ENCODE measurements around the gene TMEM263. TPM values are rescaled to one million over a fixed set of nuclear protein-coding genes. Genes with fewer than 3 reads are reported as not detected.

TMEM263 gene
- total and polyA plus RNA-seq, 2 of the 8 experiments (the other 6 are each of a cell fraction or from before 2014, with no cell fraction given) = 2.9 to 12.3 TPM

- no peaks in the 10 kb centered on the region for H3K9me3 ChIP-seq (ENCODE audit: insufficient read depth in 2 of 2, low read depth in 1 of 2, low read length in 1 of 2)
- 85% methylated on average over 2 of the region's 2 CpGs; no CpG with 5 or more reads in 1 of the 2 experiments for WGBS, 2 experiments (ENCODE audit: extremely low coverage in 1 of 2, insufficient coverage in 1 of 2, insufficient read length in 1 of 2, insufficient replicate concordance in 2 of 2, low coverage in 1 of 2, low lambda C conversion rate in 2 of 2, missing lambda C conversion rate in 1 of 2)
- no peaks in the 10 kb centered on the region for H3K79me1 ChIP-seq (ENCODE audit: low read depth, low read length)
- CTCF ChIA-PET (ENCODE audit: partially characterized antibody) = no interaction called here
- no peak overlapping the region for H3K4ac ChIP-seq (replicated peaks; ENCODE audit: insufficient read length, low read depth, low read length)
- peaks cover 0 to 15% (median 1%) of the 10 kb centered on the region in 4 experiments; a peak in 4 of 8 replicates for H3K36me3 ChIP-seq (ENCODE audit: control insufficient read depth in 2 of 4, insufficient read depth in 4 of 4, low read length in 3 of 4)
- H2BK15ac ChIP-seq (ENCODE audit: low read length) = no peak overlapping the region
- H4K8ac ChIP-seq (ENCODE audit: extremely low read depth, insufficient read depth, low read length) = no peak overlapping the region
- H3K4me2 ChIP-seq (ENCODE audit: insufficient read depth in 1 of 2, low read depth in 2 of 2, low read length in 2 of 2) = no peak overlapping the region
- no peak overlapping the region for H3K18ac ChIP-seq (ENCODE audit: extremely low read depth, low read length)
- H3K9ac ChIP-seq (replicated peaks in 1 of 4; ENCODE audit: extremely low read depth in 1 of 4, low read depth in 3 of 4, low read length in 3 of 4) = no peak overlapping the region
- no peaks in the 10 kb centered on the region for H3K4me1 ChIP-seq (replicated peaks in 1 of 4; ENCODE audit: control insufficient read depth in 3 of 4, insufficient read depth in 4 of 4, low read length in 3 of 4)
- H2BK12ac ChIP-seq (ENCODE audit: low read depth, low read length) = no peak overlapping the region
- no peak overlapping the region for H4K91ac ChIP-seq (replicated peaks; ENCODE audit: insufficient read length, low read length)
- no peak overlapping the region for H2AFZ ChIP-seq (ENCODE audit: low read length)
- no peak overlapping the region for H3K14ac ChIP-seq (ENCODE audit: insufficient read length)
- no peak overlapping the region for H2BK5ac ChIP-seq (ENCODE audit: low read depth, low read length)
- H4K20me1 ChIP-seq (replicated peaks in 1 of 2; ENCODE audit: control insufficient read depth in 1 of 2, insufficient read depth in 2 of 2, low read length in 2 of 2) = peaks cover 0 to 2% of the 10 kb centered on the region in 2 experiments
- H3K27ac ChIP-seq (ENCODE audit: low read depth, low read length) = no peak overlapping the region
- DNase-seq (ENCODE audit: low read depth in 1 of 2, low spot score in 2 of 2) (no peak), FAIRE-seq (no peak)
- no peak overlapping the region for H4K5ac ChIP-seq (ENCODE audit: insufficient read length, low read depth, low read length)
- no peak overlapping the region for H3K23ac ChIP-seq (ENCODE audit: insufficient read length)
- no peak overlapping the region for H2AK5ac ChIP-seq (ENCODE audit: low read depth, low read length)
- POLR2A ChIA-PET (ENCODE audit: partially characterized antibody) = no interaction called here
- no peaks in the 10 kb centered on the region for H3K27me3 ChIP-seq (replicated peaks in 1 of 4; ENCODE audit: control insufficient read depth in 3 of 4, extremely low read depth in 1 of 4, insufficient read depth in 3 of 4, low read length in 3 of 4)
- H2BK20ac ChIP-seq (ENCODE audit: low read length) = no peak overlapping the region
- no peaks in the 10 kb centered on the region for H3K23me2 ChIP-seq (ENCODE audit: low read depth, low read length)
- no peak overlapping the region for H3K4me3 ChIP-seq (ENCODE audit: extremely low read depth in 1 of 4, insufficient read depth in 2 of 4, low read depth in 3 of 4, low read length in 4 of 4)
- no peak overlapping the region for H3K56ac ChIP-seq (replicated peaks; ENCODE audit: insufficient read length, low read depth, low read length)
- no peak overlapping the region for H2BK120ac ChIP-seq (replicated peaks; ENCODE audit: low read depth, low read length)
- no peaks in the 10 kb centered on the region for H3K79me2 ChIP-seq (ENCODE audit: control insufficient read depth in 1 of 2, insufficient read depth in 2 of 2, low read length in 2 of 2)
- TF ChIP-seq, protein P1, sequence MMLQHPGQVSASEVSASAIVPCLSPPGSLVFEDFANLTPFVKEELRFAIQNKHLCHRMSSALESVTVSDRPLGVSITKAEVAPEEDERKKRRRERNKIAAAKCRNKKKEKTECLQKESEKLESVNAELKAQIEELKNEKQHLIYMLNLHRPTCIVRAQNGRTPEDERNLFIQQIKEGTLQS (IDR thresholded peaks at IDR 0.05; ENCODE audit: insufficient read depth, low read depth, low read length) = no peak
- TF ChIP-seq HDAC2 (IDR thresholded peaks at IDR 0.05; ENCODE audit: borderline replicate concordance in 1 of 2, low read depth in 2 of 2, low read length in 2 of 2) = no peak
- TF ChIP-seq CBX5 (IDR thresholded peaks at IDR 0.05; ENCODE audit: low read depth, low read length) = no peak
- no peak for TF ChIP-seq FOSL1 (IDR thresholded peaks at IDR 0.05; ENCODE audit: insufficient read depth, low read depth, low read length)
- TF ChIP-seq HDAC6 (IDR thresholded peaks at IDR 0.05; ENCODE audit: low read depth, low read length) = no peak
- TF ChIP-seq ASH2L (IDR thresholded peaks at IDR 0.05; ENCODE audit: low read length) = no peak
- no peak for TF ChIP-seq SIN3A (conservative IDR thresholded peaks at IDR 0.05 in 1 of 2, IDR thresholded peaks at IDR 0.05 in 1 of 2; ENCODE audit: low read depth in 1 of 2, low read length in 2 of 2)
- TF ChIP-seq SAP30 (IDR thresholded peaks at IDR 0.05; ENCODE audit: insufficient read depth, insufficient replicate concordance, low read length) = no peak
- no peak for TF ChIP-seq BACH1 (IDR thresholded peaks at IDR 0.05; ENCODE audit: low read length)
- no peak for TF ChIP-seq SP2 (IDR thresholded peaks at IDR 0.05; ENCODE audit: low read length)
- TF ChIP-seq KDM4A (IDR thresholded peaks at IDR 0.05; ENCODE audit: low read depth, low read length, severe bottlenecking) = no peak
- no peak for TF ChIP-seq JUND (IDR thresholded peaks at IDR 0.05; ENCODE audit: low read length)
- no peak for TF ChIP-seq POLR2AphosphoS5 (IDR thresholded peaks at IDR 0.05; ENCODE audit: low read depth, low read length)
These were observed 39.0 kb downstream of the TMEM263 start for GRCh38 chr12:106994579-106995220.

All from H1 (cell line).